IgD-negative memory B cell (primary cell): ENCODE results near the gene FAM222B. TPM values are rescaled to one million over a fixed set of nuclear protein-coding genes. Genes with fewer than 3 reads are reported as not detected.

Source experiments
- H3K27ac Mint-ChIP-seq, 3 donors: one replicate each; pipeline ENCODE4 v1.8.0; 2020 to 2022; ENCODE audit warnings: mild to moderate bottlenecking in 3 of 3, mixed read lengths in 3 of 3, moderate library complexity in 1 of 3
- H3K27me3 Mint-ChIP-seq: one replicate; pipeline ENCODE4 v1.8.0; 2021; ENCODE audit warnings: mixed read lengths
- H3K36me3 Mint-ChIP-seq: one replicate; pipeline ENCODE4 v1.8.0; 2020; ENCODE audit warnings: mild to moderate bottlenecking, mixed read lengths
- H3K4me1 Mint-ChIP-seq, 3 donors: one replicate each; pipeline ENCODE4 v1.8.0; 2020 to 2022; ENCODE audit warnings: mixed read lengths in 3 of 3, mild to moderate bottlenecking in 1 of 3
- H3K4me3 Mint-ChIP-seq, 4 donors: one replicate each; pipeline ENCODE4 v1.8.0; 2020 to 2022; ENCODE audit warnings: mild to moderate bottlenecking in 4 of 4, mixed read lengths in 4 of 4, moderate library complexity in 3 of 4
- H3K9me3 Mint-ChIP-seq, 3 donors: one replicate each; pipeline ENCODE4 v1.8.0; 2020 to 2021; ENCODE audit warnings: mixed read lengths in 3 of 3, mild to moderate bottlenecking in 1 of 3
- polyA plus RNA-seq: library from polyadenylated mRNA; unstranded; fragments of 300-500 nt; fragmentation: Illumina TruSeq; gene quantifications from one replicate; pipeline ENCODE4 v1.2.3, GENCODE V29; 2021

Gene FAM222B
- 17.1 TPM for polyA plus RNA-seq

GRCh38 chr17:28842282-28843012 is at the start of gene FAM222B:
TSS of gene FAM222B (minus strand) at chr17:28842790. CDS start at chr17:28766667, 76,123 bp downstream.
- peak within 1 kb of the TSS; percentile 81 to 99 (median 98) for H3K4me3 Mint-ChIP-seq
- H3K36me3 Mint-ChIP-seq: no peaks in the 10 kb centered on the region
- no peaks in the 10 kb centered on the region for H3K27me3 Mint-ChIP-seq
- peak within 1 kb of the TSS; percentile 59 to 97 (median 95) for H3K27ac Mint-ChIP-seq
- H3K4me1 Mint-ChIP-seq: peaks cover 6 to 20% (median 15%) of the 10 kb centered on the region in 3 donors
- no peaks in the 10 kb centered on the region for H3K9me3 Mint-ChIP-seq

GRCh38 chr17:28892024-28892423 is 49.4 kb upstream of the FAM222B start:
- no peaks in the 10 kb centered on the region for H3K9me3 Mint-ChIP-seq
- H3K27ac Mint-ChIP-seq: peak overlapping the region; percentile 88 to 98 (median 90)
- peaks cover 8% of the 10 kb centered on the region for H3K36me3 Mint-ChIP-seq
- peaks cover 48 to 58% (median 55%) of the 10 kb centered on the region in 3 donors for H3K4me1 Mint-ChIP-seq
- H3K27me3 Mint-ChIP-seq: no peaks in the 10 kb centered on the region
- peak overlapping the region in 3 of 4 donors; percentile 67 to 91 (median 71) for H3K4me3 Mint-ChIP-seq

GRCh38 chr17:28891201-28891600 is 48.6 kb upstream of the FAM222B start:
- Mint-ChIP-seq H3K4me3 (peak overlapping the region; percentile 38 to 72 (median 62)), H3K4me1 (peaks cover 40 to 56% (median 54%) of the 10 kb centered on the region in 3 donors), H3K27ac (peak overlapping the region; percentile 81 to 96 (median 88)), H3K9me3 (no peaks in the 10 kb centered on the region), H3K36me3 (peaks cover 8% of the 10 kb centered on the region), H3K27me3 (no peaks in the 10 kb centered on the region)

- Mint-ChIP-seq H3K27me3 (no peaks in the 10 kb centered on the region), H3K27ac (peak overlapping the region in 1 of 3 donors; percentile 16), H3K4me1 (peaks cover 38 to 48% (median 47%) of the 10 kb centered on the region in 3 donors), H3K36me3 (peaks cover 8% of the 10 kb centered on the region), H3K4me3 (peak overlapping the region in 1 of 4 donors; percentile 41), H3K9me3 (no peaks in the 10 kb centered on the region)
Observed at GRCh38 chr17:28889996-28890395, 47.4 kb upstream of the FAM222B start.

GRCh38 chr17:28888832-28889231 is 46.2 kb upstream of the FAM222B start:
- no peaks in the 10 kb centered on the region for H3K27me3 Mint-ChIP-seq
- H3K4me3 Mint-ChIP-seq: peak overlapping the region; percentile 18 to 90 (median 50)
- peaks cover 46 to 48% (median 48%) of the 10 kb centered on the region in 3 donors for H3K4me1 Mint-ChIP-seq
- peaks cover 8% of the 10 kb centered on the region for H3K36me3 Mint-ChIP-seq
- no peaks in the 10 kb centered on the region for H3K9me3 Mint-ChIP-seq
- H3K27ac Mint-ChIP-seq: peak overlapping the region in 2 of 3 donors; percentile 41 to 54

GRCh38 chr17:28887871-28888471 is 45.4 kb upstream of the FAM222B start:
- Mint-ChIP-seq H3K36me3 (peaks cover 4% of the 10 kb centered on the region), H3K27ac (peak overlapping the region; percentile 14 to 54 (median 29)), H3K4me3 (peak overlapping the region in 3 of 4 donors; percentile 18 to 73 (median 60)), H3K27me3 (no peaks in the 10 kb centered on the region), H3K4me1 (peaks cover 37 to 40% (median 39%) of the 10 kb centered on the region in 3 donors), H3K9me3 (no peaks in the 10 kb centered on the region)

- peaks cover 25 to 27% (median 25%) of the 10 kb centered on the region in 3 donors for H3K4me1 Mint-ChIP-seq
Observed at GRCh38 chr17:28885951-28886350, 43.4 kb upstream of the FAM222B start.

GRCh38 chr17:28885363-28885762 is 42.8 kb upstream of the FAM222B start:
- H3K27ac Mint-ChIP-seq: peak overlapping the region in 2 of 3 donors; percentile 59 to 84
- H3K36me3 Mint-ChIP-seq: no peaks in the 10 kb centered on the region
- peaks cover 21 to 27% (median 24%) of the 10 kb centered on the region in 3 donors for H3K4me1 Mint-ChIP-seq
- no peak overlapping the region for H3K4me3 Mint-ChIP-seq
- no peaks in the 10 kb centered on the region for H3K9me3 Mint-ChIP-seq
- no peaks in the 10 kb centered on the region for H3K27me3 Mint-ChIP-seq

More at GRCh38 chr17:28885951-28886350, 43.4 kb upstream of the FAM222B start:
- Mint-ChIP-seq H3K36me3 (no peaks in the 10 kb centered on the region), H3K4me3 (no peak overlapping the region), H3K27ac (peak overlapping the region in 1 of 3 donors; percentile 43), H3K27me3 (no peaks in the 10 kb centered on the region), H3K9me3 (no peaks in the 10 kb centered on the region)

GRCh38 chr17:28883967-28884702 is 41.5 kb upstream of the FAM222B start:
- Mint-ChIP-seq H3K4me1 (peaks cover 18 to 25% (median 20%) of the 10 kb centered on the region in 3 donors), H3K9me3 (no peaks in the 10 kb centered on the region), H3K36me3 (no peaks in the 10 kb centered on the region), H3K27ac (no peak overlapping the region), H3K4me3 (no peak overlapping the region), H3K27me3 (no peaks in the 10 kb centered on the region)

- peaks cover 2% of the 10 kb centered on the region for H3K36me3 Mint-ChIP-seq
- no peak overlapping the region for H3K27ac Mint-ChIP-seq
- no peaks in the 10 kb centered on the region for H3K27me3 Mint-ChIP-seq
- no peaks in the 10 kb centered on the region for H3K9me3 Mint-ChIP-seq
- H3K4me1 Mint-ChIP-seq: peaks cover 3 to 16% (median 7%) of the 10 kb centered on the region in 3 donors
- H3K4me3 Mint-ChIP-seq: no peak overlapping the region
Observed at GRCh38 chr17:28882154-28882895, 39.7 kb upstream of the FAM222B start.

- Mint-ChIP-seq H3K9me3 (no peaks in the 10 kb centered on the region), H3K27me3 (no peaks in the 10 kb centered on the region), H3K27ac (no peak overlapping the region), H3K4me3 (peak overlapping the region in 1 of 4 donors; percentile 39), H3K4me1 (peaks cover 3 to 16% (median 7%) of the 10 kb centered on the region in 3 donors), H3K36me3 (peaks cover 2% of the 10 kb centered on the region)
Observed at GRCh38 chr17:28881533-28882056, 39.0 kb upstream of the FAM222B start.

GRCh38 chr17:28880572-28880945 is 38.0 kb upstream of the FAM222B start:
- Mint-ChIP-seq H3K4me1 (peaks cover 3 to 16% (median 4%) of the 10 kb centered on the region in 3 donors), H3K9me3 (no peaks in the 10 kb centered on the region), H3K27me3 (no peaks in the 10 kb centered on the region), H3K4me3 (no peak overlapping the region), H3K27ac (no peak overlapping the region), H3K36me3 (peaks cover 2% of the 10 kb centered on the region)

- Mint-ChIP-seq H3K4me3 (no peak overlapping the region), H3K9me3 (no peaks in the 10 kb centered on the region), H3K36me3 (peaks cover 2% of the 10 kb centered on the region), H3K27me3 (no peaks in the 10 kb centered on the region), H3K4me1 (peaks cover 3 to 12% (median 3%) of the 10 kb centered on the region in 3 donors), H3K27ac (no peak overlapping the region)
Observed at GRCh38 chr17:28879886-28880571, 37.4 kb upstream of the FAM222B start.

- no peaks in the 10 kb centered on the region for H3K27me3 Mint-ChIP-seq
- no peaks in the 10 kb centered on the region for H3K9me3 Mint-ChIP-seq
- peaks cover 0 to 5% (median 1%) of the 10 kb centered on the region in 3 donors for H3K4me1 Mint-ChIP-seq
- H3K27ac Mint-ChIP-seq: no peak overlapping the region
- H3K36me3 Mint-ChIP-seq: peaks cover 2% of the 10 kb centered on the region
- H3K4me3 Mint-ChIP-seq: no peak overlapping the region
Observed at GRCh38 chr17:28878981-28879380, 36.4 kb upstream of the FAM222B start.
